Neural cell (in vitro differentiated cells): ENCODE data around the gene ESPL1.

ENCODE experiments used
- POLR2AphosphoS5 ChIP-seq: IDR thresholded peaks from 2 replicates; pipeline ENCODE4 v1.6.1; 2012
- RAD21 ChIP-seq: fragments of 450-650 bp; conservative IDR thresholded peaks from 2 replicates; pipeline ENCODE4 v1.6.1; 2014; ENCODE audit warnings: antibody characterized with exemption, mild to moderate bottlenecking, moderate library complexity
- SMC3 ChIP-seq: fragments of 450-650 bp; conservative IDR thresholded peaks from 2 replicates; pipeline ENCODE4 v1.6.1; 2014; ENCODE audit warnings: antibody characterized with exemption, mild to moderate bottlenecking, moderate library complexity; ENCODE audit not compliant: poor library complexity
- TF ChIP-seq, protein P1 (sequence below): fragments of 450-650 bp; IDR thresholded peaks from 2 replicates; pipeline ENCODE4 v1.5.1; 2014; ENCODE audit warnings: antibody characterized with exemption, mild to moderate bottlenecking, moderate library complexity; ENCODE audit not compliant: poor library complexity, severe bottlenecking
- TF ChIP-seq, protein P2 (sequence below): IDR thresholded peaks from 2 replicates; pipeline ENCODE4 v1.6.1; 2012; ENCODE audit warnings: borderline replicate concordance

DNA sequence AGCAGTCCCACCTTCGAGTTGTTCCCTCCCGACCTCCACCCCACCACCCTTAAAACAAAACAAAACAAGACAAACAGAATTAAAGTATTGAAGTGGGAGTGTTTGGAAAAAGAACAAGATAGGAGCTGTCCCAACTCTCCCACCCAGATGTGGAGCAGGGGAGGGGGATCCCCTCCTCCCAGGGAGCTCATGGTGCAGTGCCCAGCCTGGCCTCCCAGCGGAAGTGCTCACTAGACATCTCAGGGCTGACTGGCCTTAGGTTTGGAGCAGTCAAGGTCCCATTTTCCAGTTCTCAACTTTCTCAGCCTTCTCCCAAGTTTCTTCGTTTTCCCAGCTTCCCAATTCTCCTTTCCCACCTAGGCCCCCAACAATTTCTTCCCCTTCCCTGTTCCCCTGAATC, 65.2 kb downstream of the ESPL1 start:
- TF ChIP-seq, protein P1, sequence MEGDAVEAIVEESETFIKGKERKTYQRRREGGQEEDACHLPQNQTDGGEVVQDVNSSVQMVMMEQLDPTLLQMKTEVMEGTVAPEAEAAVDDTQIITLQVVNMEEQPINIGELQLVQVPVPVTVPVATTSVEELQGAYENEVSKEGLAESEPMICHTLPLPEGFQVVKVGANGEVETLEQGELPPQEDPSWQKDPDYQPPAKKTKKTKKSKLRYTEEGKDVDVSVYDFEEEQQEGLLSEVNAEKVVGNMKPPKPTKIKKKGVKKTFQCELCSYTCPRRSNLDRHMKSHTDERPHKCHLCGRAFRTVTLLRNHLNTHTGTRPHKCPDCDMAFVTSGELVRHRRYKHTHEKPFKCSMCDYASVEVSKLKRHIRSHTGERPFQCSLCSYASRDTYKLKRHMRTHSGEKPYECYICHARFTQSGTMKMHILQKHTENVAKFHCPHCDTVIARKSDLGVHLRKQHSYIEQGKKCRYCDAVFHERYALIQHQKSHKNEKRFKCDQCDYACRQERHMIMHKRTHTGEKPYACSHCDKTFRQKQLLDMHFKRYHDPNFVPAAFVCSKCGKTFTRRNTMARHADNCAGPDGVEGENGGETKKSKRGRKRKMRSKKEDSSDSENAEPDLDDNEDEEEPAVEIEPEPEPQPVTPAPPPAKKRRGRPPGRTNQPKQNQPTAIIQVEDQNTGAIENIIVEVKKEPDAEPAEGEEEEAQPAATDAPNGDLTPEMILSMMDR = no peak
- TF ChIP-seq, protein P2, sequence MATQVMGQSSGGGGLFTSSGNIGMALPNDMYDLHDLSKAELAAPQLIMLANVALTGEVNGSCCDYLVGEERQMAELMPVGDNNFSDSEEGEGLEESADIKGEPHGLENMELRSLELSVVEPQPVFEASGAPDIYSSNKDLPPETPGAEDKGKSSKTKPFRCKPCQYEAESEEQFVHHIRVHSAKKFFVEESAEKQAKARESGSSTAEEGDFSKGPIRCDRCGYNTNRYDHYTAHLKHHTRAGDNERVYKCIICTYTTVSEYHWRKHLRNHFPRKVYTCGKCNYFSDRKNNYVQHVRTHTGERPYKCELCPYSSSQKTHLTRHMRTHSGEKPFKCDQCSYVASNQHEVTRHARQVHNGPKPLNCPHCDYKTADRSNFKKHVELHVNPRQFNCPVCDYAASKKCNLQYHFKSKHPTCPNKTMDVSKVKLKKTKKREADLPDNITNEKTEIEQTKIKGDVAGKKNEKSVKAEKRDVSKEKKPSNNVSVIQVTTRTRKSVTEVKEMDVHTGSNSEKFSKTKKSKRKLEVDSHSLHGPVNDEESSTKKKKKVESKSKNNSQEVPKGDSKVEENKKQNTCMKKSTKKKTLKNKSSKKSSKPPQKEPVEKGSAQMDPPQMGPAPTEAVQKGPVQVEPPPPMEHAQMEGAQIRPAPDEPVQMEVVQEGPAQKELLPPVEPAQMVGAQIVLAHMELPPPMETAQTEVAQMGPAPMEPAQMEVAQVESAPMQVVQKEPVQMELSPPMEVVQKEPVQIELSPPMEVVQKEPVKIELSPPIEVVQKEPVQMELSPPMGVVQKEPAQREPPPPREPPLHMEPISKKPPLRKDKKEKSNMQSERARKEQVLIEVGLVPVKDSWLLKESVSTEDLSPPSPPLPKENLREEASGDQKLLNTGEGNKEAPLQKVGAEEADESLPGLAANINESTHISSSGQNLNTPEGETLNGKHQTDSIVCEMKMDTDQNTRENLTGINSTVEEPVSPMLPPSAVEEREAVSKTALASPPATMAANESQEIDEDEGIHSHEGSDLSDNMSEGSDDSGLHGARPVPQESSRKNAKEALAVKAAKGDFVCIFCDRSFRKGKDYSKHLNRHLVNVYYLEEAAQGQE = no peak
- TF ChIP-seq SMC3 (no peak), RAD21 (no peak), POLR2AphosphoS5 (no peak)
